ENCODE measurements around the gene DENND1A.

GRCh38 chr9:123373946-123374345, 556.0 kb downstream of the DENND1A start:
- no peak for TF ChIP-seq ELF4 (IDR thresholded peaks at IDR 0.05)
- TF ChIP-seq ARNT (IDR thresholded peaks at IDR 0.05): no peak
- no peak for TF ChIP-seq FOXK2 (IDR thresholded peaks at IDR 0.05)
- no peak for TF ChIP-seq HDGF (IDR thresholded peaks at IDR 0.05; ENCODE audit: borderline replicate concordance)
- TF ChIP-seq SP1 (IDR thresholded peaks at IDR 0.05): no peak
- no peak for TF ChIP-seq SUZ12 (IDR thresholded peaks at IDR 0.05)

All from HEK293T (cell line).